ENCODE data around the gene C6orf15. TPM values are rescaled to one million over a fixed set of nuclear protein-coding genes. Genes with fewer than 3 reads are reported as not detected.

The C6orf15 gene
- total RNA-seq, 2 donors from 2014 or later: not detected

- DNase-seq (ENCODE audit: low spot score): no peak
- intact Hi-C loops (cut with DNase I): loop anchor here in 1 of 2 donors (5.0 kb wide), 2 partner anchors 57 to 232 kb away; no protein-coding TSS in a partner anchor
These were observed 23.3 kb upstream of the C6orf15 start for GRCh38 chr6:31135710-31136109.

- intact Hi-C loops (cut with DNase I): loop anchor here in 1 of 2 donors (5.0 kb wide), 1 partner anchor 59 kb away; no protein-coding TSS in a partner anchor
These were observed 20.4 kb upstream of the C6orf15 start for GRCh38 chr6:31132806-31133205.

GRCh38 chr6:31131595-31131994 lies 19.2 kb upstream of the C6orf15 start:
- no peak for DNase-seq (ENCODE audit: low spot score)
- intact Hi-C loops (cut with DNase I): loop anchor here in 1 of 2 donors (5.0 kb wide), 1 partner anchor 61 kb away; no protein-coding TSS in a partner anchor

More at GRCh38 chr6:31132806-31133205, 20.4 kb upstream of the C6orf15 start:
- DNase-seq (ENCODE audit: low spot score): no peak

GRCh38 chr6:31130751-31131150 lies 18.4 kb upstream of the C6orf15 start:
- intact Hi-C loops (cut with DNase I): loop anchor here in 1 of 2 donors (5.0 kb wide), 1 partner anchor 62 kb away; no protein-coding TSS in a partner anchor

GRCh38 chr6:31129130-31129529 lies 16.8 kb upstream of the C6orf15 start:
- intact Hi-C loops (cut with DNase I): no loop called here

More at GRCh38 chr6:31130751-31131150, 18.4 kb upstream of the C6orf15 start:
- no peak for DNase-seq (ENCODE audit: low spot score)

GRCh38 chr6:31128093-31128676 lies 15.8 kb upstream of the C6orf15 start:
- intact Hi-C loops (cut with DNase I): no loop called here

More at GRCh38 chr6:31129130-31129529, 16.8 kb upstream of the C6orf15 start:
- DNase-seq (ENCODE audit: low spot score): no peak

GRCh38 chr6:31126396-31127175 lies 14.2 kb upstream of the C6orf15 start:
- intact Hi-C loops (cut with DNase I): no loop called here

More at GRCh38 chr6:31128093-31128676, 15.8 kb upstream of the C6orf15 start:
- no peak for DNase-seq (ENCODE audit: low spot score)

GRCh38 chr6:31125586-31126363 lies 13.4 kb upstream of the C6orf15 start:
- intact Hi-C loops (cut with DNase I): no loop called here
- no peak for DNase-seq (ENCODE audit: low spot score)

More at GRCh38 chr6:31126396-31127175, 14.2 kb upstream of the C6orf15 start:
- no peak for DNase-seq (ENCODE audit: low spot score)

GRCh38 chr6:31125162-31125561 lies 12.8 kb upstream of the C6orf15 start:
- DNase-seq (ENCODE audit: low spot score): no peak
- intact Hi-C loops (cut with DNase I): no loop called here

- intact Hi-C loops (cut with DNase I): no loop called here
- peak; percentile 92 for DNase-seq (ENCODE audit: low spot score)
These were observed 10.7 kb upstream of the C6orf15 start for GRCh38 chr6:31122791-31123706.

GRCh38 chr6:31121131-31121790 lies 8.9 kb upstream of the C6orf15 start:
- DNase-seq (ENCODE audit: low spot score): peak; percentile 68
- intact Hi-C loops (cut with DNase I): no loop called here

GRCh38 chr6:31120151-31120915 lies 8.0 kb upstream of the C6orf15 start, which contains the start of gene CDSN:
Gene CDSN, minus strand, starts transcription at chr6:31120446. Its CDS starts 27 bp downstream, at chr6:31120419.
- intact Hi-C loops (cut with DNase I): no loop called here
- peak; percentile 68 for DNase-seq (ENCODE audit: low spot score)

- intact Hi-C loops (cut with DNase I): no loop called here
- DNase-seq (ENCODE audit: low spot score): peak; percentile 49
These were observed 5.8 kb upstream of the C6orf15 start for GRCh38 chr6:31118178-31118577.

GRCh38 chr6:31116661-31117385 lies 4.4 kb upstream of the C6orf15 start:
- intact Hi-C loops (cut with DNase I): no loop called here
- DNase-seq (ENCODE audit: low spot score): peak; percentile 58

- peak; percentile 74 for DNase-seq (ENCODE audit: low spot score)
- intact Hi-C loops (cut with DNase I): no loop called here
These were observed 3.7 kb upstream of the C6orf15 start for GRCh38 chr6:31115941-31116560.

All from posterior vena cava (tissue), 2 donors.